HG02678 (cell line): ENCODE measurements around the gene MTHFSD.

Experiments
- ATAC-seq: cut with Tn5 transposase; IDR thresholded peaks from one replicate; pipeline ENCODE4 v1.9.1; 2021; ENCODE audit warnings: mild to moderate bottlenecking, moderate library complexity; ENCODE audit not compliant: unreplicated experiment

Gene MTHFSD

DNA sequence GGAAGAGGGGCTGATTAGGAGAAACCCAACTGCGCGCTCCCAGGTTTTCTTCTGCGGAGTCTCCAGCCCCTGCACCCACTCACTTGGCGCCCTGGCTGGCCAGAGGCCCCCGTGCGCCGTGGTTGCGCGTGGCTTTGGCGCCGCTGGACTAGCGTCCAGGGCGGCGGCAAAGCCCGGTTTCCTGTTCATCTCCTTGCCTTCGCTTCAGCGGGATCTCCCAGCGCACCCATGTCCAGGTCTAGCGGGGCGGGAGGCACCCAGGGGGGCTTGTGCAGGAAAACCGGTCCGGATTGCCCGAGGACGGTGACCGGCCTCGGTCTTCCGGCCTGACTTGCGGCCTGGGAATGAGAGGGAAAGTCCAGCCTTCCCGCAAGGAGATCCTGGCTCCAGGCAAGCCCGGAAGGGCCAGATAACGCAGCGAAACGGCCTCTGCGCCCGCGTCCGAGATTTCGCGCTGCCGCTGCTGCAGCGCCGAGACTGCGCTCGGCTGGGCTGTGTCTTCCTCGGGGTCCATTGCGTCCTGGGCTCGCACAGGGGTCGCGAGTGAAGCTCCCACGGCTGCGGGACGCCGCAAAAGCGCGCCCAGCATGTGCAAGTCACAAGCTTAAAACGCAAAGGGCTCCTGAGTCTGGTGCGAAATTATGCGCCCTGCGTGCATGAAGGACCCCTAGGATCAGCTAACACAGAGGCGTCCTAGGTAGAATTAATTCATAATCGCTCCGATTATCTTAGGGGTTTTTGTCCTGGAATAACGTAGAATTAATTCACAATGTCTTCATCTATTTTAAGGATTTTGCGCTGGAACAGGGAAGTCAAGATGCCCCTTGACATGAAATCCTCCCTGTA is 39.0 kb downstream of the MTHFSD start:
- no peak for ATAC-seq

DNA sequence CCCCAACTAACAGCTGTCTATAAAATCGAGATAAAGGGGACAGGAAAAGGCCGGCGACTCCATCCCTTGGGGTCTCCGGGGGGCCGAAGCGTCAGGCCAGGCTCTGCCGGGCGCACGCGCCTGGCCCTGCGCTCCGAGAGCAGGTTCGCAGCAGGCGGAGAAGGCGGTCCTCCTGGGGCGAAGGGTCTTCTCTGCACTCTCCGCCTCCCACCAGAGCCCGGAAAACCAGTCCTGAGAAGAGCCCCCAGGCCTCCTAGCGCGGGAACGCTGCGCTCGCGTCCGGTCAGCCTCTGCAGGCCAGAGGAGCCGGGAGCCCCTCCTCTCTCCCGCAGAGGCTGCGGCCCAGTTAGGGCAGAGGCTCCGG is 39.6 kb downstream of the MTHFSD start:
- ATAC-seq: no peak

DNA sequence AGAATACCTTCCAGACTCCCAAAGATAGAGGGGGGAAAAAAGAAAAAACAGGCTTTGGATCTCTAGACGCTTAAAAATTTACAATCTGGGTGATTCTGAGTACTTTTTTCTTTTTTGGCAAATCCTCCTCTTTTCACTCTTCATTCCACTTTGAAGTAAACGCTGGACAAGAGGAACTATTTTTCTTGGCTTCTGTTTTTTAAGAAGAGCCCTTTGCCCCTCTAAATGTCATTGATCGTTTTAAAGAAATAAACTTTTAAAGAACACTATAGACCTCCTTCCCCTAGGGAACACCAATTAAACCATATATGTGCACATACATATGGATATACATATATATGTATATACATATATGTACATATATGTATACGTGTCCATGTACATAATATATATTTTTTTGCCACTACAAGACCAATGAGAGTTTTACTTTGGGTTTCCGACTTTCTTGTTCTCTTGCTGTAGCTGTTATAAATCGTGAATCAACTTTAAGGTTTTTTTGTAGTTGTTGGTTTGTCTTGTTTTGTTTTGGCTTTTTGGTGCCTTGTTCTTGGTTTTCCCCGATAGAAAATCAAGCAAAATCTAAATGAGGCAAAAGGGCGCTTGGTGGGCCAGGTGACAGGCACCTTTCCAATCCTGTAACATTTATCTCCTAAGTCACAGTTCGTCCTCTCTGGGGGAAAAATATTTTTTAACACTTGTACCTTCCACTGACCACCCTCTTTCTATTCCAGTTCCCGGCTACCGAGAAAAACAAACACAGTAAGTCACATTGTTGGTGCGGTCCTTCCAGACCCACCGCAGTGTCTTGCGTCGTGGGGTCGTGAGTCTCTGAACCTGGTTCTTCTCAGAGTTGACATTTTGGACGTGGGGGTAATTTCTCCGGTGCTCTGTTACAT is 40.3 kb downstream of the MTHFSD start:
- no peak for ATAC-seq

DNA sequence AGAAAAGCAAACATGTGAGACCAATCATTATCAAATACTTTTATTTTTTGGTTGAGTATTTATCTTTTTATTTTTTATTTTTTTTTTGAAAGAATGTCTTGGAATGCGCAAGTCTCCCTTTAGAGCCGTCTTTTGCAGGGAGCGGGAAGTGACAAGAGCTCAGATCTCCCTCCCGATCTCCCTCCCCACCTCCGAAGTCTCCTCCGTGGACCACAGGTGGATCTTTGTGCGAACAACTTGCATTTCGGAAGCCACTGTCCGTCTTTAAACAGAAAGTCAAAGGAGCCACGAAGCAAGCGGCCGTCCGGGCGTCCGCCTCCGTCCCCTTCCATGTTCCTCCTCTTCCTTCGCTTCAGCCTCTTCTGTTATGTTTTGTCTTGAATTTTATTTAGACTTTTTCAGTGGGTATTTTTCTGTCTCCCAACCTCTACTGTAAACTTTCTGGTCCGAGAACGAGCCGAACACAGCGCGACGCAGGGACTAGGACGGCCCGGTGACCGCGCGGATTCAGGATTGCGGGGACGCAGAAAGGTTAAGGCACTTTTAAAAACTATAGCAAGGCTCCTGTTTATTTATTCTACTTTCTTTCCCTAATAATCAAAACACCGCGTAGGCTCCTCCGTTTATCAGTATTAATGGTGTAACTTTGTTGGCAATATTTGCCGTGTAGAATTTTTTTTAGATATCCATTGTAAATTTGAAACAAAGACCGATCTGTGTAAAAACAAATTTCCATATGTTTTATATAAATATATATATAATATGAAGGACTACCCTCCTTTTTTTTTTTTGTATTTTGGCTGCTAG is 41.4 kb downstream of the MTHFSD start:
- ATAC-seq: no peak

DNA sequence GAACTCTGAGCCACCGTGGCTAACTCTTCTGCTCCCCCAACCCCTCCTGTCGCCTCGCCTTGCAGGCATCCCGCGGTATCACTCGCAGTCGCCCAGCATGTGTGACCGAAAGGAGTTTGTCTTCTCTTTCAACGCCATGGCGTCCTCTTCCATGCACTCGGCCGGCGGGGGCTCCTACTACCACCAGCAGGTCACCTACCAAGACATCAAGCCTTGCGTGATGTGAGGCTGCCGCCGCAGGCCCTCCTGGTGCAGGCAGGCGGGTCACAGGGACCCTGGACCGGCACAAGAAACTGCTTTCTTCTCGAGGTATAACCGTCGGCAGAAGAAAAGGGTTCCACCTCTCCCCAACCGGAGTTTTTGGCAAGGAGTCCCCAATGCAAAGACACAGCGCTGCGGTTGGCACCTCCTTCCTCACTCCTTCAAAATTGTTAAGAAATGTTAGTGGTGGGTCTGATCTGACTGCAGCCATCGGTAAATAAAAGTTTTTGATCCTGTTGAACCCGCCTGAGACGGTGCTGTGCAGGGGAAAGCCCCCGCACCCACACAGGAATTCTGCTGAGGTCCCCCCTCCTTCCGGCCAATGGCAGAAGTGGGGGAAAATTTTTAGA is 42.1 kb downstream of the MTHFSD start:
- ATAC-seq: no peak

DNA sequence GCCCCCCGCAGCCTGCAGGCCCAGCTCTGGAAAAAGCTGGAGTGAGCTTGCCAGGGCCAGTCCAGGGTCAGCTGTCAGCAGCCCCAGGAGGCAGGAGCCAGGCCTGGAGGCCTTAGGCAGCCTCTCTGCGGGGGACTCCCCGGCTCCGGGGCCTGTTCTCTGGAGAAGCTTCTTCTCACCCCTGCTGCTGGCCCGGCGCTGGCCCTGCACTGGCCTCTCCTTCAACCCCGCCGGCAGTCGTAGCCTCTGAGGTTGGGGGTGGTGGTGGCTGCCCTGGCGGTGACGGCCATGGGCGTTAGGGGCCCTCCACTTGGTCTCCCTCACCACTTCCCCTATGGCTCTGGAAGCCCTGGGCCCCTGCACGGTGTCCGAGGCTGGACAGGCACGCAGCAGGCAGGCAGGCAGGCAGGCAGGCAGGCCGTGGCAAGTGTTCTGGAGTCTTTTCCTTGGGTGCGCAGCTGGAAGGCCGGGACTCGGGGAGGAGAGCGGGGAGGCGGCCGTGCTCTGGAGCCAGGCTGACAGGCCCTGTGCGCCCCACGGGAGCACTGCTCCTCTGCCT is 42.7 kb downstream of the MTHFSD start:
- ATAC-seq: no peak

DNA sequence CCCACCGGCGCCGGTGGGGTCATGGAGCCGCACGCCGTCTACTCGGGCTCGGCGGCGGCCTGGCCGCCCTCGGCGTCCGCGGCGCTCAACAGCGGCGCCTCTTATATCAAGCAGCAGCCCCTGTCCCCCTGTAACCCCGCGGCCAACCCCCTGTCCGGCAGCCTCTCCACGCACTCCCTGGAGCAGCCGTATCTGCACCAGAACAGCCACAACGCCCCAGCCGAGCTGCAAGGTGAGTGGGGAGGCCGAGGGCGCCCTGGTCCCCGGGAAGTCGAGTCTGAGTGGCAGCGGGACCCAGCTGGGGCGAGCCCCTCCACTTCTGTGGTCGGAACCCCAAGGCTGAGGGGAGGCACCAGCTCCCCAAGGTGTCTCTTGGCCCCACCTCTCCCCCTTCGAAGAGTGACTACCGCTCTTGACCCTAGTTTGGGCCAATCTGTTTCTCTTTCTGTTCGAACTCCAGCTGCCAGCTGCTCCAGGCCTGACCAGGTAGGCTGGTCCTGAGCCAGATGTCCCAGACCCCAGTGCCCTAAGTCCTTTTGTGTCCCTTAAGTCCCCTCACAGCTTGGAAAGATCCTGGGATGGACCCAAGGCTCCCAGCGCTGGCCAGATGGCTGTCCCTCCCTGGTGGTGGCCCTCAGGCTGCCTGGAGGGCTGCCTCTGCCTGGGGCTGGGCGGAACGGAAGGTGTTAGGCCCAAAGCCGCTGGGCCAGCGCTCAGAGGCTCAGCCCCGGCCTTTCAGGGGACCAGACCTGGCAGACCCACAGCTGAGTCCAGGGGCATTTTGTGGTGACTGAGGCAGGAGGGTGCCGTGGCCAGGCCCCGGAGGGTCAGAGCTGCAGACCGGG is 43.5 kb downstream of the MTHFSD start:
- no peak for ATAC-seq

DNA sequence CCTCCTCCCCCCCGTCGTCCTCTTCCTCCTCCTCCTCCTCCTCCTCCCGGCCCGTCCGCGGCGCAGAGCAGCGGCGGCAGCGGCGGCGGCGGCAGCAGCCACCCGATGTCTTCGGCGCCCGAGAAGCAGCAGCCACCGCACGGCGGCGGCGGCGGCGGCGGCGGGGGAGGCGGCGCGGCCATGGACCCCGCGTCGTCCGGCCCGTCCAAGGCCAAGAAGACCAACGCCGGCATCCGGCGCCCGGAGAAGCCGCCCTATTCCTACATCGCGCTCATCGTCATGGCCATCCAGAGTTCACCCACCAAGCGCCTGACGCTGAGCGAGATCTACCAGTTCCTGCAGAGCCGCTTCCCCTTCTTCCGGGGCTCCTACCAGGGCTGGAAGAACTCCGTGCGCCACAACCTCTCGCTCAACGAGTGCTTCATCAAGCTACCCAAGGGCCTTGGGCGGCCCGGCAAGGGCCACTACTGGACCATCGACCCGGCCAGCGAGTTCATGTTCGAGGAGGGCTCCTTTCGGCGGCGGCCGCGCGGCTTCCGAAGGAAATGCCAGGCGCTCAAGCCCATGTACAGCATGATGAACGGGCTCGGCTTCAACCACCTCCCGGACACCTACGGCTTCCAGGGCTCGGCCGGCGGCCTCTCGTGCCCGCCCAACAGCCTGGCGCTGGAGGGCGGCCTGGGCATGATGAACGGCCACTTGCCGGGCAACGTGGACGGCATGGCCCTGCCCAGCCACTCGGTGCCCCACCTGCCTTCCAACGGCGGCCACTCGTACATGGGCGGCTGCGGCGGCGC is 44.4 kb downstream of the MTHFSD start, which contains the start of gene FOXF1:
TSS of gene FOXF1 (plus strand) at position 63 of the 797 bp plus-strand sequence. CDS start at position 106, 43 bp downstream.
- no peak for ATAC-seq

DNA sequence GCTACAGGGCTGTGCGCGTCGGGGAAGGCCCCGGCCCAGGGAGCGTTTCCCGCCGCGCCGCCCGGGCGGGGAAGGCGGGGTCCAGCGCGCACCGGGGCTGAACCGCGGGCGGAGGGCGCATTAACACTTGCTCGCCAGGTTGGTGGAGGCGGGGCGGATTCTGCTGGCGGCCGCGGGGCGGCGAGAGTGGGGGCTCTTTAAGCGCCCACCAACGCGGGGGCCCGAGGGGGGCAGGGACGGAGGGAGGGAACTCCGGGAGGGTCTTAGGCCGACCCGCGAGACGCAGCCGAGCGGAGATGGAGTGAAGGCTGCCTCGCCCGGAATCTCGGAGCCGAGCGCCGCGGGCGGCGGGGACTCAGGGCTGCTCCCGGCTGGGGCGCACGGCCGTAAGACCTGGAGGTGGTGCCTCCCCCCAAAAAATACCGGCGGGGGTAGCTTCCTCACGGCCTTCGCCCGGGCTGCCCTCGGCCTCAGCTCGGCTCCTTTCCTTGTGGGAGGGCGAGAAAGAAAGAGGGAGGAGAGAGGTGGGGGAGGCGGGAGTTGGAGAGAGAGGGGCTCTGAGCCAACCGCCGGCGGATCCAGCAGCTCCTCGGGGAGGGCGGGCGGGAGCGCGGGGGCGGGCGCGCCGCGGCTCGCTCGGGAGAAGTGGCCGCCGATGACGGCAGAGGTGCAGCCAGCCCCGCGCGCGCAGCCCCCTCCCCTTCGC is 45.1 kb downstream of the MTHFSD start:
- no peak for ATAC-seq

DNA sequence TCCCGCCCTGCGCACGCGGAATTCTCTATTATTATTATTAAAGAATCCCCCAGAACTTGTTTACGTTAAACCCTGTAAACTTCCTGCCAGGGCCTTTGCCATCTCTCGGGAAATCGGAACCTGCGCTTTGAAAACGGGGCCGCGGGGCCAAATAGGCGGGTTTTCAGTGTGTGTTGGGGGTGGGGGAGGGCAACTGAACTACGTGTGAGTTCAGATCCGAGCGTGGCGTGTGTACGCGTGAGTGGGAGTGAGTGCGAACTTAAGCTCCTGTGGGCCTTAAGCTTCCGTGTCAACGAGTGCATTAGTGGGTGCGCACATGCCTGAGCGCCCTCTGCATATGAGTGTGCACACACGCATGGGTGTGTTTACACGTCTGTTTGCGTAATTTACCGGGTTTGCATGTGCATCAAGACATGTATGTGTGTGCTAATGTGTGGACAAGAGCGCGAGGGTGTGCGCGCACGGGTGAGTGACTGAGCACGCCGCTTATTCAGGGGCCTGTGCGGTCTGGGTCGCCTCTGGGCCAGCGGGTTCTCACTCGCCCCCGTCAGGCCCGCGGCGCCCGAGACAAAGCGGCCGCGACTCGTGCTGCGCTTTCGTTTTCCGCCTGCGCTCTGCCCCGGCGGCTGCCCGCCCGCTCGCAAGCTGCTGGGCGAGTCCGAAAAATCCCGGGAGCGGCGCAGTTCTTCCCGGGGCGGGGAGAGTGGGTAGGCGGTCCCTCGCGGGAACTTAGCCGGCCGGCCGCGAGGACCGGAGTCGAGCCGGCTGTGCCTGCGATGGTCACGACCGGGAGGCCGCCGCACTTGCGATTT is 45.9 kb downstream of the MTHFSD start:
- ATAC-seq: no peak

DNA sequence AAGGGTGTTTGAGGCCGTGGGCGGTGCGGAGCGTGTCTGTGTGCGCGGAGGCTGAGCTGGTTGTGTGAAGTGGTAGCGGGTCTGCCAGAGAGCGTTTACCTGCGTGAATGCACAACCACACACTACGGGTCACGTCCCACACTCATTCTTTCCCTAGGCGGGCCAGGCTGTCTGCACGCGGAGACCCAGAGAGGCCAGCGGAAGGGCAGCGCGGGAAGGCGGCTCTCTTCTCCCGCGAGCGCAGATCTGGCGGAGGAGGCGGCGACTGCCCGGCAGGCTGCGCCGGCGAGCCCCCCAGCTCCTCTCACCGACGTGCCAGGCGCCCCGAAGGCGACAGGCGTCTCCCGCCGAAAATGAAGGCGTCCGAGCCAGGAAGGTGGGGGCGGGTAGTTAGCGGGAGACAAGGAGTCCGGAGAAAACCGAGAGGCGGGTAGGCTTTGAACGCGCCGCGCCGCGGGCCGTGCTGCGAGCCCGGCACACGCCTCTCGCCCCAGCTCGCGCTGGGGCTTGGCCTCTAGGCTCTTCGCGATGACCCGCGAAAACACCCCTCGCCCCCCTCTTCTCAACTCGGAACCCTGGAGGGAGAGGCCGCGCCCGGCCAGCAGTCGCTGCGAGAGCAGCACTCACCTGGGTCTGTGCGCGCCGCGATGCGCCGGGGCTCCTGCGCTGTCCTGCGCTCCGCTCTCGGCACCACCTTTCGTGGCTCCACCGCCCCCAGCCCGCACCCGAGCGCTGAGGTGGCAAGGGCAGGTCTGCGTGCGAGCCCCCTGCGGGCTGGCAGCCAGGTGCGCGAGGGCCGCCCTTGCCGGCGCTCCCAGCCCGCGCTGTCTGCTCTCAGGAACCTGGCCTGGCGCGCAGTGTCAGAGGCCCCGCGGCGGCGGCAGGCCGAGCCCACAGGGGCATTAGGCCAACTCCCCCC is 46.7 kb downstream of the MTHFSD start:
- ATAC-seq: no peak

DNA sequence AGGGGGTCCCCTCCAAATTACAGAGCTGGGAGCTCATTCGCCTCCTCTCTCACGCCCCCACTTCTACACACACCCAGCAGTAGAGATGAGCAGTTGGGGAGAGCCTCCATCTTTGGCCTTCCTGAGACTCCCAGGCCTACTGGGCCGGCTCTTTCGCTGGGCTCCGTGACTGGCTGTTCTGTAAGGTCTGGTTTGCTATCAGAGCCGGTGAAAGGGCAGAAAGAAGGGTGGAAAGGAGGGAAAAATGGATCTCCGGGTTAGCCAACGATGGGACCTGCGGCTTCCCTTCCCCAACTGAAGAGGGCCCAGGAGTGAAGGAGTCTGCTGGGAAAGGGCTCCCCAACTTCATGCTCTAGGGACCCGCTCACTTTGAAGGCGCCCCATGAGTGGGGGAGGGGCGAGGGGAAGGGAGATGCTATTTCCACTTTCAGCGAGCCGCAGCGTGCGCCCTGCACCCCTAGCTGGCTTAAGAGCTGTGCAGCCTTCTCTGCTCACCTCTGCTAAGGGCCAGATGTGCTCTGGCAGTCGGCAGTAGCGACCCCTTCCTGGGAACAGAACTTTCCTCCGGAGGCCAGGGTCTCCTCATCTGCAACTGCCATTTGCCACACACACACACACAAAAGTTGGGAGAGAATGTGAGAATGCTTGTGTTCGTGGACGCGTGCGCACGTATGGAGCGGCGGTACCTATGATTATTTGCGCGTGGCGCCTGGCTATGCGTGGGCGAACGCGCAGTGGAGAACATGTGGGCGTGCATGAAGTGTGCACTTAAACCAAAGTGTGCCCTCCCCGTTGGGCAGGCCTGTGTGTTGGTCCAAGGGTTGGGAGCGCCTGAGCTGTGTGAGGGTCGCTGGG is 47.6 kb downstream of the MTHFSD start:
- ATAC-seq: no peak

DNA sequence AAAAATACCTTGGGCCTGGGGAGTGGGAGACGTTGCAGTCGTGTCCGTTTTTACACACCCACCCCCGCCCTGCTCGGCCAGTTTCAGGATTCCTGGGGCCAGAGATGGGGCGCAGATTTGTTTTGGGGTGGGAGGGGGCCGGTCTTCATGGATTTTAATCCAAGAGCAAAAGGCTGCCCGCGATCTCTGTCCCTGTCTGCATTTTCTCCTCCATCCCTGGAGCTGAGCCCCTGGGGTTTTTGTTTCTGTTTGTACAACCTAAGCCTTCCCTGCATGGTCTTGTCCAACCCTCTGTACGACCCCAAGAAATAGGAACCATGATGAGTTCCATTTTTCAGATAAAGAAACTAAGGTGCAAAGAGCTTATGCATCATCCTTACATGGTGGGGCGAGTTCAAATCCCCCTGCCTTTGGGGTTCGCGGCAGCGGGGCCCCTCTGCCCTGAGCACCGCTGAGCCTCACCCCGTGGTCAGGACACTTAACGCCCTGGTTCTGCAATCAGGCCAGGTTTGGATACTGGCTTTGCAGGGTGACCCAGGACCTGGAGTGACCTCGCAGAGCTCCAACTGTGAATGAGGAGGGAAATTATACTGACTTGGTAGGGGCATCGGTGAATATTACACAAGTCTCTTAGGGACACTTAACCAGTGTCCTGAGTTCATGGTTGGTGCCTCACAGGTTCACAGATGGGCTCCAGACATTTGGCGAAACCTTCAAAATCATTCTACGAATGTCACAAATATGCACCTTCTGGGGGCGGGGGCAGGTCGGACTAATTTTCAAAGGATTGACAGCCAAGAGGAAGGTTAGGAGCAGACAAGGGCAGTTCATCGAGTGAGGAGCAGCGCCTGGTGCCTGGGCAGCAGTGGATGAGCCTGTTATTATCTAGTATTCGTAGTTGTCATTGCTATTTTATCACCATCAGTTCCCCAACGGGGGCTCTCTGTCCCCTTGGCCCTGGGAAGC is 48.9 kb downstream of the MTHFSD start:
- ATAC-seq: no peak
